ENCODE results near the gene ADGRB3. TPM values are rescaled to one million over a fixed set of nuclear protein-coding genes. Genes with fewer than 3 reads are reported as not detected.

Gene ADGRB3
- polyA plus RNA-seq, 2 of the 4 experiments (the other 2 are of a cell fraction) = not detected

DNA sequence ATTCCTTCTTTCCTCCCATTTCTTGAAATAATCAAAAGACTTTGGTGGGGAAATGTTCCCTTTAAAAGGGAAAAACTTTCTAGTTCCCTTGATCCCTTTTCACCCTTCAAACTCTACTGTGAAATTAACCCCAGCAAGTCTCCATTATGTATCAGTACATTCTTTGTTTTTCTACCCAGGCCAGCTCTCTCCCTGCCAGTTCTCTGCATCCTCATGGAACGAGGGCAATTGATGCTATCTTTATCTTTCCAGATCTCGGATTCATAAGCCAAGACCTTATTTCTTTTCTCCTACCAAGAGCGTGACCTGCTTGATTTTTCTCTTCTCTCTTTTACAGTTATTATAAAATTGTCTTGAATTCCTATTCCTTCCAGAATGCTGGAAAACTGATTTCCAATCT is 75.8 kb downstream of the ADGRB3 start:
- CTCF ChIA-PET = no interaction called here

DNA sequence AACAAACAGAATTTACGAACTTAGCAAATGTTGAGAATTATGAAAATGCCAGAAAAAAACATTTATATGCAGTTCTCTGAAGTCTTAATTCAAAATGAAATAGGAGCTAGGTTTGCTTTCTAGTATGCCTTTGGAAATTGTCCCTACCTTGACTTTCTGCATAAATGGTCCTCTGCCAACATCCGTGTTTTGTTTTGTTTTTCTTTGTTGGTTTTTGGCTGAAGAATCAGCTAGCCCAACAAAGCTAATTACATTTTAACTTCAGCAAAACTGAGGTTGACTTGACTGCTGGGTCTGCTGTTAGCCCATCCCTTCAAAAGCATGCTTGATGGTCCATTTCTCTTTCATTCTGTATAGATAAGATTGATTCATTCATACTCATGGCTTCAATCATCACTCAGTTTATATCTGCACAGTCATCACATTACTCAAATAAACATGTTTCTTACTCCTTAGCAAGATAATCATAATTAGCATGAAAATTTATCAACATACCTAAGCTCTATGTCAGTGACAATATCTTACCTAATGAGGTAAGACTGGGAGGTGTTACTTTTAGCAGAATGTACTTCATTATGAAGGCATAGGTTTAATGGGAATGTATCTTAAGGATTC is 76.4 kb downstream of the ADGRB3 start:
- TF ChIP-seq MAFK (IDR thresholded peaks at IDR 0.05; ENCODE audit: partially characterized antibody) (peak; percentile 66), JUNB (IDR thresholded peaks at IDR 0.05) (no peak)
- CTCF ChIA-PET = no interaction called here
- WGBS (ENCODE audit: missing lambda C conversion rate) = 22% methylated on average over 2 of the region's 2 CpGs
- Histone ChIP-seq H3K27ac (no peak overlapping the region), H3K4me3 (no peak overlapping the region), H3K4me2 (no peak overlapping the region), H3K4me1 (no peaks in the 10 kb centered on the region), H3K9me3 (no peaks in the 10 kb centered on the region)
- ATAC-seq = no peak
- no peak for FAIRE-seq
- POLR2A ChIA-PET = no interaction called here
- DNase-seq (ENCODE audit: low read depth in 1 of 2, low spot score in 1 of 2) = no peak

More for the DNA sequence above, 75.8 kb downstream of the ADGRB3 start:
- H3K4me3 ChIP-seq = no peak overlapping the region
- TF ChIP-seq POLR2A (IDR thresholded peaks at IDR 0.05; ENCODE audit: low read length) (no peak), RCOR1 (IDR thresholded peaks at IDR 0.05; ENCODE audit: low read depth, low read length) (no peak), TFCP2L1 (CRISPR knock-in tag; IDR thresholded peaks at IDR 0.05) (no peak), HDAC2 (IDR thresholded peaks at IDR 0.05) (no peak), EHMT2 (IDR thresholded peaks at IDR 0.05; ENCODE audit: low read depth) (no peak), PHF8 (IDR thresholded peaks at IDR 0.05; ENCODE audit: borderline replicate concordance, low read depth) (no peak), HOXA7 (CRISPR knock-in tag; IDR thresholded peaks at IDR 0.05) (no peak), ZC3H11A (IDR thresholded peaks at IDR 0.05) (no peak)
- TF ChIP-seq, protein P1, sequence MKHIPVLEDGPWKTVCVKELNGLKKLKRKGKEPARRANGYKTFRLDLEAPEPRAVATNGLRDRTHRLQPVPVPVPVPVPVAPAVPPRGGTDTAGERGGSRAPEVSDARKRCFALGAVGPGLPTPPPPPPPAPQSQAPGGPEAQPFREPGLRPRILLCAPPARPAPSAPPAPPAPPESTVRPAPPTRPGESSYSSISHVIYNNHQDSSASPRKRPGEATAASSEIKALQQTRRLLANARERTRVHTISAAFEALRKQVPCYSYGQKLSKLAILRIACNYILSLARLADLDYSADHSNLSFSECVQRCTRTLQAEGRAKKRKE (CRISPR knock-in tag; IDR thresholded peaks at IDR 0.05; ENCODE audit: low read depth) = no peak
- TF ChIP-seq, protein P2, sequence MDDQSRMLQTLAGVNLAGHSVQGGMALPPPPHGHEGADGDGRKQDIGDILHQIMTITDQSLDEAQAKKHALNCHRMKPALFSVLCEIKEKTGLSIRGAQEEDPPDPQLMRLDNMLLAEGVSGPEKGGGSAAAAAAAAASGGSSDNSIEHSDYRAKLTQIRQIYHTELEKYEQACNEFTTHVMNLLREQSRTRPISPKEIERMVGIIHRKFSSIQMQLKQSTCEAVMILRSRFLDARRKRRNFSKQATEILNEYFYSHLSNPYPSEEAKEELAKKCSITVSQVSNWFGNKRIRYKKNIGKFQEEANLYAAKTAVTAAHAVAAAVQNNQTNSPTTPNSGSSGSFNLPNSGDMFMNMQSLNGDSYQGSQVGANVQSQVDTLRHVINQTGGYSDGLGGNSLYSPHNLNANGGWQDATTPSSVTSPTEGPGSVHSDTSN (IDR thresholded peaks at IDR 0.05) = no peak
- no peak for DNase-seq (ENCODE audit: low read depth in 1 of 2, low spot score in 1 of 2)
- 28% methylated on average over 3 of the region's 3 CpGs for WGBS (ENCODE audit: missing lambda C conversion rate)
- no peaks in the 10 kb centered on the region for H3K9me3 ChIP-seq
- no peak overlapping the region for H3K27ac ChIP-seq
- no peaks in the 10 kb centered on the region for H3K4me1 ChIP-seq
- ATAC-seq = no peak
- POLR2A ChIA-PET = no interaction called here
- no peak overlapping the region for H3K4me2 ChIP-seq
- FAIRE-seq = no peak

DNA sequence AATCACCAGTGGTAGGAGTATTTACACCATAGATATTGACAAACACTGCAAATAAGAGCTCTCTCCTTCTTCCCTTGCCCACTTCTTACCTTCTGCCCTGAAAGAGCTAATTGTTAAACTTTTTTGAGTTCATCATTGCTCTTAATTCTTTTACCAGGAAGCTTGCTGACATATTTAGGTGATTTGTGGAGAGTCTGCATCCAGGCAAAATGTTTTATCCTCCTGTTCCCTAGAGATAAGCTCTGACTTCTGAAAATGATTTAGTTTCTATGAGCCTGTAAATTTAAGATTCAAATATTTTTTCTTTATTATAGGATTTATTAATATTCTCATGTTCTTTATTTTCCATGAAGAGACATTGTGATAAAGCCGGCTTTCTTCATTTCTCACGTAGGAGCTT is 81.5 kb downstream of the ADGRB3 start:
- H3K4me2 ChIP-seq = no peak overlapping the region
- ATAC-seq = no peak
- no peak overlapping the region for H3K4me3 ChIP-seq
- 88% methylated on average over 2 of the region's 2 CpGs for WGBS (ENCODE audit: missing lambda C conversion rate)
- H3K27ac ChIP-seq = no peak overlapping the region
- H3K4me1 ChIP-seq = no peaks in the 10 kb centered on the region
- ChIA-PET CTCF (no interaction called here), POLR2A (no interaction called here)
- no peaks in the 10 kb centered on the region for H3K9me3 ChIP-seq
- TF ChIP-seq RFX5 (IDR thresholded peaks at IDR 0.05) = no peak
- TF ChIP-seq FOSL2 (IDR thresholded peaks at IDR 0.05) = no peak
- TF ChIP-seq FOSL2 (CRISPR knock-in tag; IDR thresholded peaks at IDR 0.05) = no peak
- no peak for TF ChIP-seq PHF8 (IDR thresholded peaks at IDR 0.05; ENCODE audit: borderline replicate concordance, low read depth)
- no peak for TF ChIP-seq HOXB13 (CRISPR knock-in tag; IDR thresholded peaks at IDR 0.05; ENCODE audit: low read depth)
- TF ChIP-seq, protein P3, sequence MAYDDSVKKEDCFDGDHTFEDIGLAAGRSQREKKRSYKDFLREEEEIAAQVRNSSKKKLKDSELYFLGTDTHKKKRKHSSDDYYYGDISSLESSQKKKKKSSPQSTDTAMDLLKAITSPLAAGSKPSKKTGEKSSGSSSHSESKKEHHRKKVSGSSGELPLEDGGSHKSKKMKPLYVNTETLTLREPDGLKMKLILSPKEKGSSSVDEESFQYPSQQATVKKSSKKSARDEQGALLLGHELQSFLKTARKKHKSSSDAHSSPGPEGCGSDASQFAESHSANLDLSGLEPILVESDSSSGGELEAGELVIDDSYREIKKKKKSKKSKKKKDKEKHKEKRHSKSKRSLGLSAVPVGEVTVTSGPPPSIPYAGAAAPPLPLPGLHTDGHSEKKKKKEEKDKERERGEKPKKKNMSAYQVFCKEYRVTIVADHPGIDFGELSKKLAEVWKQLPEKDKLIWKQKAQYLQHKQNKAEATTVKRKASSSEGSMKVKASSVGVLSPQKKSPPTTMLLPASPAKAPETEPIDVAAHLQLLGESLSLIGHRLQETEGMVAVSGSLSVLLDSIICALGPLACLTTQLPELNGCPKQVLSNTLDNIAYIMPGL (CRISPR knock-in tag; IDR thresholded peaks at IDR 0.05; ENCODE audit: borderline replicate concordance) = no peak
- TF ChIP-seq RAD21 (conservative IDR thresholded peaks at IDR 0.05 in 1 of 2, IDR thresholded peaks at IDR 0.05 in 1 of 2) = no peak
- no peak for TF ChIP-seq ESRRA (IDR thresholded peaks at IDR 0.05; ENCODE audit: borderline replicate concordance, low read length)
- TF ChIP-seq JUN (IDR thresholded peaks at IDR 0.05) = no peak
- no peak for TF ChIP-seq HOXA7 (CRISPR knock-in tag; IDR thresholded peaks at IDR 0.05)
- no peak for TF ChIP-seq SMC3 (IDR thresholded peaks at IDR 0.05)
- DNase-seq (ENCODE audit: low read depth in 1 of 2, low spot score in 1 of 2) = no peak
- FAIRE-seq = no peak

Data from A549 (cell line).